Activated CD4-positive, alpha-beta memory T cell treated with anti-CD3 and anti-CD28 coated beads for 36 hours (primary cell): ENCODE data around the gene FSD1L. TPM values are rescaled to one million over a fixed set of nuclear protein-coding genes. Genes with fewer than 3 reads are reported as not detected.
"Not testable (repeated sequence)": the region's sequence is repeated elsewhere in the genome, so short reads cannot be mapped to it uniquely, and the experiment has no call there.

Experiments used
- CTCF ChIA-PET: fragments of 350-600 bp; sonication (Branson Sonifier 250); formaldehyde crosslinking; loops from one replicate; lab custom pipeline; 2021; ENCODE audit warnings: antibody characterized with exemption, inconsistent platforms; lab: Charles Lee
- POLR2A ChIA-PET: fragments of 350-600 bp; sonication (Branson Sonifier 250); formaldehyde crosslinking; loops from one replicate; lab custom pipeline; 2021; ENCODE audit warnings: antibody characterized with exemption; lab: Charles Lee
- DNase-seq: peaks from one replicate; pipeline ENCODE4 v3.0.0-alpha.2; 2020
- H3K27ac Mint-ChIP-seq: one replicate; pipeline ENCODE4 v1.8.0; 2021; ENCODE audit warnings: mixed read lengths
- H3K27me3 Mint-ChIP-seq: one replicate; pipeline ENCODE4 v1.8.0; 2021; ENCODE audit warnings: mixed read lengths
- H3K36me3 Mint-ChIP-seq: one replicate; pipeline ENCODE4 v1.8.0; 2021; ENCODE audit warnings: mixed read lengths
- H3K4me1 Mint-ChIP-seq: one replicate; pipeline ENCODE4 v1.8.0; 2021; ENCODE audit warnings: low read depth, mixed read lengths
- H3K4me3 Mint-ChIP-seq: one replicate; pipeline ENCODE4 v1.8.0; 2021; ENCODE audit warnings: mild to moderate bottlenecking, mixed read lengths
- H3K9me3 Mint-ChIP-seq: one replicate; pipeline ENCODE4 v1.8.0; 2021; ENCODE audit warnings: mixed read lengths
- intact Hi-C: fragments of 100-400 bp; cut with micrococcal nuclease; formaldehyde crosslinking; loops from one replicate; pipeline ENCODE4 v1.15.1; 2023
- total RNA-seq, 2 experiments: library from RNA; stranded (reverse); gene quantifications; one replicate each; pipeline ENCODE4 v1.2.3, GENCODE V29; 2021

Gene FSD1L
- total RNA-seq, 2 experiments from 2014 or later: 3.2 to 3.6 TPM

GRCh38 chr9:105501414-105501813 is 53.6 kb downstream of the FSD1L start:
- CTCF ChIA-PET: no interaction called here

GRCh38 chr9:105502276-105502675 is 54.4 kb downstream of the FSD1L start:
- ChIA-PET CTCF (no interaction called here), POLR2A (no interaction called here)
- no peak overlapping the region for H3K27ac Mint-ChIP-seq
- no peaks in the 10 kb centered on the region for H3K36me3 Mint-ChIP-seq
- no peaks in the 10 kb centered on the region for H3K9me3 Mint-ChIP-seq
- no peaks in the 10 kb centered on the region for H3K27me3 Mint-ChIP-seq
- DNase-seq: no peak
- no peaks in the 10 kb centered on the region for H3K4me1 Mint-ChIP-seq
- intact Hi-C loops: no loop called here
- H3K4me3 Mint-ChIP-seq: no peak overlapping the region

More at GRCh38 chr9:105501414-105501813, 53.6 kb downstream of the FSD1L start:
- intact Hi-C loops: no loop called here
- H3K4me3 Mint-ChIP-seq: no peak overlapping the region
- H3K4me1 Mint-ChIP-seq: no peaks in the 10 kb centered on the region
- POLR2A ChIA-PET: no interaction called here
- no peaks in the 10 kb centered on the region for H3K36me3 Mint-ChIP-seq
- no peak overlapping the region for H3K27ac Mint-ChIP-seq
- DNase-seq: no peak
- H3K9me3 Mint-ChIP-seq: no peaks in the 10 kb centered on the region
- no peaks in the 10 kb centered on the region for H3K27me3 Mint-ChIP-seq

GRCh38 chr9:105503881-105504280 is 56.0 kb downstream of the FSD1L start:
- DNase-seq: no peak
- Mint-ChIP-seq H3K4me1 (no peaks in the 10 kb centered on the region), H3K27me3 (no peaks in the 10 kb centered on the region), H3K9me3 (no peaks in the 10 kb centered on the region), H3K4me3 (no peak overlapping the region), H3K36me3 (no peaks in the 10 kb centered on the region), H3K27ac (no peak overlapping the region)
- ChIA-PET CTCF (interaction anchor here (0.6 kb wide), 1 partner anchor 105 kb away, joined by 3 read pairs; no protein-coding TSS in a partner anchor), POLR2A (no interaction called here)
- intact Hi-C loops: no loop called here

GRCh38 chr9:105507096-105507790 is 59.4 kb downstream of the FSD1L start:
- H3K27me3 Mint-ChIP-seq: no peaks in the 10 kb centered on the region
- no peak for DNase-seq
- no peak overlapping the region for H3K27ac Mint-ChIP-seq
- no peaks in the 10 kb centered on the region for H3K36me3 Mint-ChIP-seq
- H3K9me3 Mint-ChIP-seq: no peaks in the 10 kb centered on the region
- POLR2A ChIA-PET: no interaction called here
- CTCF ChIA-PET: no interaction called here
- H3K4me3 Mint-ChIP-seq: no peak overlapping the region
- peaks cover 1% of the 10 kb centered on the region for H3K4me1 Mint-ChIP-seq
- intact Hi-C loops: no loop called here

- no peaks in the 10 kb centered on the region for H3K9me3 Mint-ChIP-seq
Observed at GRCh38 chr9:105508530-105508929, 60.7 kb downstream of the FSD1L start.

GRCh38 chr9:105510024-105510423 is 62.2 kb downstream of the FSD1L start:
- no peaks in the 10 kb centered on the region for H3K9me3 Mint-ChIP-seq
- POLR2A ChIA-PET: no interaction called here
- no peak for DNase-seq
- no peak overlapping the region for H3K27ac Mint-ChIP-seq
- intact Hi-C loops: no loop called here
- CTCF ChIA-PET: no interaction called here
- no peaks in the 10 kb centered on the region for H3K27me3 Mint-ChIP-seq
- no peak overlapping the region for H3K4me3 Mint-ChIP-seq
- H3K36me3 Mint-ChIP-seq: peaks cover 2% of the 10 kb centered on the region
- peaks cover 1% of the 10 kb centered on the region for H3K4me1 Mint-ChIP-seq

More at GRCh38 chr9:105508530-105508929, 60.7 kb downstream of the FSD1L start:
- CTCF ChIA-PET: no interaction called here
- POLR2A ChIA-PET: no interaction called here
- Mint-ChIP-seq H3K27me3 (no peaks in the 10 kb centered on the region), H3K4me3 (no peak overlapping the region), H3K4me1 (peaks cover 1% of the 10 kb centered on the region), H3K36me3 (no peaks in the 10 kb centered on the region), H3K27ac (no peak overlapping the region)
- intact Hi-C loops: no loop called here
- no peak for DNase-seq

- no peak overlapping the region for H3K4me3 Mint-ChIP-seq
- CTCF ChIA-PET: no interaction called here
Observed at GRCh38 chr9:105511446-105511845, 63.6 kb downstream of the FSD1L start.

GRCh38 chr9:105515811-105516413 is 68.1 kb downstream of the FSD1L start:
- Mint-ChIP-seq H3K4me3 (no peak overlapping the region), H3K4me1 (no peaks in the 10 kb centered on the region), H3K9me3 (no peaks in the 10 kb centered on the region), H3K27me3 (no peaks in the 10 kb centered on the region), H3K36me3 (peaks cover 2% of the 10 kb centered on the region), H3K27ac (no peak overlapping the region)
- POLR2A ChIA-PET: no interaction called here
- CTCF ChIA-PET: no interaction called here
- intact Hi-C loops: no loop called here
- no peak for DNase-seq

More at GRCh38 chr9:105511446-105511845, 63.6 kb downstream of the FSD1L start:
- DNase-seq: no peak
- intact Hi-C loops: no loop called here
- POLR2A ChIA-PET: no interaction called here
- peaks cover 2% of the 10 kb centered on the region for H3K36me3 Mint-ChIP-seq
- peaks cover 1% of the 10 kb centered on the region for H3K4me1 Mint-ChIP-seq
- H3K27ac Mint-ChIP-seq: no peak overlapping the region
- no peaks in the 10 kb centered on the region for H3K9me3 Mint-ChIP-seq
- H3K27me3 Mint-ChIP-seq: no peaks in the 10 kb centered on the region

- H3K36me3 Mint-ChIP-seq, POLR2A ChIA-PET, H3K27ac Mint-ChIP-seq, H3K4me3 Mint-ChIP-seq, H3K4me1 Mint-ChIP-seq, H3K9me3 Mint-ChIP-seq, H3K27me3 Mint-ChIP-seq, CTCF ChIA-PET, intact Hi-C loops: not testable (repeated sequence)
- peak; percentile 33 for DNase-seq
Observed at GRCh38 chr9:105519710-105520369, 72.0 kb downstream of the FSD1L start.

GRCh38 chr9:105520992-105521391 is 73.2 kb downstream of the FSD1L start:
- H3K4me3 Mint-ChIP-seq, H3K36me3 Mint-ChIP-seq, POLR2A ChIA-PET, H3K27me3 Mint-ChIP-seq, intact Hi-C loops, H3K27ac Mint-ChIP-seq, H3K4me1 Mint-ChIP-seq, DNase-seq, H3K9me3 Mint-ChIP-seq, CTCF ChIA-PET: not testable (repeated sequence)

- DNase-seq, H3K27me3 Mint-ChIP-seq, H3K4me3 Mint-ChIP-seq, H3K4me1 Mint-ChIP-seq, POLR2A ChIA-PET, intact Hi-C loops, H3K27ac Mint-ChIP-seq, H3K9me3 Mint-ChIP-seq, H3K36me3 Mint-ChIP-seq, CTCF ChIA-PET: not testable (repeated sequence)
Observed at GRCh38 chr9:105522618-105523385, 75.0 kb downstream of the FSD1L start.

- no peak overlapping the region for H3K4me3 Mint-ChIP-seq
- H3K27ac Mint-ChIP-seq: no peak overlapping the region
- intact Hi-C loops: no loop called here
- peaks cover 7% of the 10 kb centered on the region for H3K9me3 Mint-ChIP-seq
- ChIA-PET CTCF (no interaction called here), POLR2A (no interaction called here)
- DNase-seq: no peak
- no peaks in the 10 kb centered on the region for H3K27me3 Mint-ChIP-seq
- H3K36me3 Mint-ChIP-seq: peaks cover 2% of the 10 kb centered on the region
- peaks cover 22% of the 10 kb centered on the region for H3K4me1 Mint-ChIP-seq
Observed at GRCh38 chr9:105531530-105531929, 83.7 kb downstream of the FSD1L start.
